ENCODE results near the gene HSDL1. TPM values are rescaled to one million over a fixed set of nuclear protein-coding genes. Genes with fewer than 3 reads are reported as not detected.

The HSDL1 gene
- total and polyA plus RNA-seq, 2 of the 4 experiments (the other 2 are of a cell fraction), result 11.6 to 18.3 TPM

GRCh38 chr16:84080378-84080777, 64.6 kb downstream of the HSDL1 start:
- intact Hi-C loops (cut with micrococcal nuclease) (no loop called here), dilution Hi-C loops (cut with HindIII; ENCODE audit: low sequenced_read_pairs, unreplicated experiment) (no loop called here)
- POLR2A ChIA-PET (ENCODE audit: unreplicated experiment), result no interaction called here

More at GRCh38 chr16:84080378-84080777, 64.6 kb downstream of the HSDL1 start:
- H3K14ac ChIP-seq (replicated peaks; ENCODE audit: low read depth, low read length), result no peak overlapping the region
- H2BK120ac ChIP-seq (ENCODE audit: low read depth, low read length), result no peak overlapping the region
- no peak overlapping the region for H3K27ac ChIP-seq (ENCODE audit: insufficient read depth, low read length)
- no peaks in the 10 kb centered on the region for H3K9me3 ChIP-seq (ENCODE audit: control insufficient read depth, insufficient read depth, low read length)
- H4K20me1 ChIP-seq (ENCODE audit: insufficient read depth, low read length), result peaks cover 16% of the 10 kb centered on the region; the same call in 1 of the 2 replicates
- H3K4me3 ChIP-seq (ENCODE audit: insufficient read depth, low read depth, low read length), result no peak overlapping the region
- no peaks in the 10 kb centered on the region for H3K27me3 ChIP-seq (ENCODE audit: control insufficient read depth, insufficient read depth, low read length)
- DNase-seq (no peak), ATAC-seq (ENCODE audit: low read depth) (no peak)
- in situ Hi-C loops (cut with MboI; ENCODE audit: low sequenced_read_pairs), result loop anchor here (10.0 kb wide), 1 partner anchor 404 kb away; no protein-coding TSS in a partner anchor
- H3K4me1 ChIP-seq (ENCODE audit: control insufficient read depth, insufficient read depth, low read length), result no peaks in the 10 kb centered on the region
- H3K79me1 ChIP-seq (ENCODE audit: low read depth in 1 of 2, low read length in 2 of 2), result peaks cover 0 to 8% of the 10 kb centered on the region in 2 experiments; a peak in 2 of 4 replicates
- no peak overlapping the region for H2AFZ ChIP-seq (replicated peaks; ENCODE audit: low read length, poor library complexity)
- H2BK20ac ChIP-seq (ENCODE audit: low read depth, low read length), result no peak overlapping the region
- no peak overlapping the region for H2AK5ac ChIP-seq (ENCODE audit: low read depth, low read length)
- no peak overlapping the region for H3K4ac ChIP-seq (ENCODE audit: low read depth, low read length)
- H3K23ac ChIP-seq (ENCODE audit: low read depth, low read length), result no peak overlapping the region
- no peak for TF ChIP-seq CHD1 (IDR thresholded peaks at IDR 0.05; ENCODE audit: low read depth, low read length)
- TF ChIP-seq RFX5 (IDR thresholded peaks at IDR 0.05; ENCODE audit: low read depth, low read length), result no peak
- TF ChIP-seq FOS (IDR thresholded peaks at IDR 0.05; ENCODE audit: low read depth, low read length), result no peak
- no peak for TF ChIP-seq USF2 (IDR thresholded peaks at IDR 0.05; ENCODE audit: low read depth, low read length)
- no peak for TF ChIP-seq CEBPB (IDR thresholded peaks at IDR 0.05; ENCODE audit: low read depth, low read length)
- no peak for TF ChIP-seq CTCF (conservative IDR thresholded peaks at IDR 0.05; ENCODE audit: low read depth, low read length)
- TF ChIP-seq RCOR1 (IDR thresholded peaks at IDR 0.05; ENCODE audit: insufficient replicate concordance, low read length), result no peak
- TF ChIP-seq BHLHE40 (IDR thresholded peaks at IDR 0.05; ENCODE audit: low read depth, low read length), result no peak
- TF ChIP-seq ELK1 (IDR thresholded peaks at IDR 0.05; ENCODE audit: borderline replicate concordance, low read depth, low read length), result no peak
- TF ChIP-seq MAZ (IDR thresholded peaks at IDR 0.05; ENCODE audit: borderline replicate concordance, low read depth, low read length), result no peak
- TF ChIP-seq SMC3 (IDR thresholded peaks at IDR 0.05; ENCODE audit: low read depth, low read length), result no peak
- no peak for TF ChIP-seq POLR2A (IDR thresholded peaks at IDR 0.05; ENCODE audit: low read depth, low read length)
- no peak for TF ChIP-seq MXI1 (IDR thresholded peaks at IDR 0.05; ENCODE audit: borderline replicate concordance, low read depth, low read length)
- no peak for TF ChIP-seq NFE2L2 (IDR thresholded peaks at IDR 0.05; ENCODE audit: low read depth, low read length)
- TF ChIP-seq MAFK (IDR thresholded peaks at IDR 0.05; ENCODE audit: low read depth, low read length), result no peak
- H3K9ac ChIP-seq (ENCODE audit: low read depth, low read length), result no peak overlapping the region
- no peak overlapping the region for H3K56ac ChIP-seq (ENCODE audit: extremely low read depth, insufficient read depth, low read length)
- H4K8ac ChIP-seq (ENCODE audit: low read depth in 2 of 2, low read length in 2 of 2), result no peak overlapping the region
- H3K36me3 ChIP-seq (ENCODE audit: control insufficient read depth, insufficient read depth, low read length), result peaks cover 36% of the 10 kb centered on the region
- H4K91ac ChIP-seq (ENCODE audit: insufficient read depth, low read depth, low read length), result no peak overlapping the region
- CTCF ChIA-PET, result no interaction called here
- WGBS, 2 experiments (ENCODE audit: extremely low coverage in 2 of 2, insufficient read length in 1 of 2), result 76% methylated on average over 2 of the region's 8 CpGs; no CpG with 5 or more reads in 1 of the 2 experiments
- H4K5ac ChIP-seq (ENCODE audit: low read depth, low read length), result no peak overlapping the region
- no peak overlapping the region for H3K18ac ChIP-seq (ENCODE audit: low read depth, low read length)
- no peak overlapping the region for H3K4me2 ChIP-seq (ENCODE audit: low read depth, low read length)
- BruUV-seq (replicated peaks), result no TSS peak
- no peaks in the 10 kb centered on the region for H3K9me1 ChIP-seq (ENCODE audit: insufficient read depth, low read length)
- no peak overlapping the region for H2BK15ac ChIP-seq (ENCODE audit: low read depth, low read length)
- H2AK9ac ChIP-seq (replicated peaks; ENCODE audit: low read depth, low read length, poor library complexity), result no peak overlapping the region
- no peak overlapping the region for H2BK5ac ChIP-seq (ENCODE audit: low read depth, low read length, poor library complexity, severe bottlenecking)
